K562 (cell line): ENCODE data around the gene ZNF541. TPM values are rescaled to one million over a fixed set of nuclear protein-coding genes. Genes with fewer than 3 reads are reported as not detected.
A peak's percentile ranks its signal among the peaks of the same experiment; 100 is the strongest.

Source experiments
- CBX5 ChIP-seq: IDR thresholded peaks from 2 replicates; pipeline ENCODE4 v1.6.1; 2014; ENCODE audit warnings: low read depth, borderline replicate concordance
- CC2D1A ChIP-seq: fragments of 450-650 bp; IDR thresholded peaks from 2 replicates; pipeline ENCODE4 v1.6.1; 2017; ENCODE audit warnings: mild to moderate bottlenecking
- E2F1 ChIP-seq: sonication (generic); formaldehyde crosslinking; IDR thresholded peaks from 2 replicates; pipeline ENCODE4 v1.8.1; 2023; ENCODE audit warnings: mild to moderate bottlenecking, missing genetic modification reagents, moderate library complexity
- E2F6 ChIP-seq, 2 experiments: IDR thresholded peaks; 2 replicates each; pipeline ENCODE4 v1.6.1; 2011; ENCODE audit warnings: borderline replicate concordance in 1 of 2, control low read depth in 1 of 2, low read depth in 1 of 2, low read length in 1 of 2, mild to moderate bottlenecking in 1 of 2, mixed read lengths in 1 of 2, moderate library complexity in 1 of 2; ENCODE audit not compliant: insufficient read depth in 1 of 2, insufficient read length in 1 of 2, poor library complexity in 1 of 2, severe bottlenecking in 1 of 2; ENCODE audit errors: extremely low read depth in 1 of 2
- ETS1 ChIP-seq: conservative IDR thresholded peaks from 2 replicates; pipeline ENCODE4 v1.6.1; 2011; ENCODE audit warnings: low read depth, mild to moderate bottlenecking, low read length; ENCODE audit not compliant: control insufficient read depth
- FOXP4 ChIP-seq: sonication (generic); formaldehyde crosslinking; IDR thresholded peaks from 2 replicates; pipeline ENCODE4 v1.8.0; 2022; ENCODE audit warnings: mild to moderate bottlenecking, missing genetic modification reagents, borderline replicate concordance
- GTF2F1 ChIP-seq: IDR thresholded peaks from 2 replicates; pipeline ENCODE4 v1.6.1; 2011; ENCODE audit warnings: low read depth, low read length, improper control_type of control experiment
- JUND ChIP-seq, 2 experiments: IDR thresholded peaks; 2 replicates in 1 of 2; 3 replicates in 1 of 2; pipeline ENCODE4 v1.6.1; 2011; ENCODE audit warnings: borderline replicate concordance in 2 of 2, low read depth in 2 of 2, low read length in 2 of 2, improper control_type of control experiment in 1 of 2, missing biosample characterization in 1 of 2, missing genetic modification characterization in 1 of 2, missing genetic modification reagents in 1 of 2
- KAT7 ChIP-seq: sonication (generic); formaldehyde crosslinking; IDR thresholded peaks from 2 replicates; pipeline ENCODE4 v1.8.0; 2022; ENCODE audit warnings: missing genetic modification reagents, mild to moderate bottlenecking, borderline replicate concordance
- MAZ ChIP-seq, 2 experiments: fragments of 450-650 bp in 1 of 2; sonication (generic) in 1 of 2; formaldehyde crosslinking; IDR thresholded peaks in 1 of 2; conservative IDR thresholded peaks in 1 of 2; 2 replicates each; pipeline versions ENCODE4 v1.4.0 to v1.5.0; 2020; ENCODE audit warnings: mild to moderate bottlenecking in 1 of 2, missing genetic modification reagents in 1 of 2
- POLR2A ChIP-seq: fragments of 450-650 bp; conservative IDR thresholded peaks from 2 replicates; pipeline ENCODE4 v1.6.1; 2016
- SUPT5H ChIP-seq: fragments of 450-650 bp; IDR thresholded peaks from 2 replicates; pipeline ENCODE4 v1.6.1; 2016
- VEZF1 ChIP-seq: fragments of 200-800 bp; sonication (Bioruptor generic); IDR thresholded peaks from 2 replicates; pipeline ENCODE4 v1.6.1; 2017; ENCODE audit warnings: missing genetic modification characterization, missing compliant biosample characterization
- ZNF639 ChIP-seq, 2 experiments: fragments of 200-800 bp in 1 of 2; sonication (Bioruptor generic) in 1 of 2; sonication (generic) in 1 of 2; formaldehyde crosslinking in 1 of 2; IDR thresholded peaks in 1 of 2; conservative IDR thresholded peaks in 1 of 2; 2 replicates each; pipeline versions ENCODE4 v1.5.0 to v1.6.1; 2016 to 2020; ENCODE audit warnings: missing compliant biosample characterization in 1 of 2, missing genetic modification characterization in 1 of 2, missing genetic modification reagents in 1 of 2
- polyA plus RNA-seq, 8 experiments: library from polyadenylated mRNA; depleted of rRNA in 4 of 8; stranded (reverse) in 5 of 8; unstranded in 3 of 8; fragments of >200 nt; fragmentation: Nextera tagmentation in 2 of 8; fragmentation: Illumina TruSeq in 1 of 8; extraction: Ambion mirVana in 2 of 8; extraction: Trizol in 1 of 8; gene quantifications; 2 replicates each; pipeline versions ENCODE4 v1.2.1 to v1.2.3, GENCODE V29; 2011 to 2014; ENCODE audit warnings: inconsistent platforms in 1 of 8, missing spikeins in 1 of 8
- total RNA-seq, 7 experiments: library from RNA; depleted of rRNA in 6 of 7; stranded (reverse); fragments of >200 nt in 6 of 7; fragmentation: Illumina TruSeq in 2 of 7; extraction: Trizol in 2 of 7; gene quantifications; 2 replicates each; pipeline versions ENCODE4 v1.2.1 to v1.2.3, GENCODE V29; 2011 to 2021; ENCODE audit warnings: low replicate concordance in 1 of 7

The ZNF541 gene
- total and polyA plus RNA-seq, 9 of the 15 experiments (the other 6 are each of a cell fraction or from before 2014, with no cell fraction given), result 0.04 to 0.11 (median 0.05) TPM; not detected in 1

GRCh38 chr19:47600246-47601179, 27.6 kb upstream of the ZNF541 start (continued):
- TF ChIP-seq CC2D1A, result peak; percentile 100
- TF ChIP-seq GTF2F1, result 0 out of 2 replicates have a peak, but pooled peaks have one; percentile 31
- TF ChIP-seq FOXP4, result peak; percentile 72
- peak in 1 of 2 experiments; percentile 64; a peak in 2 of 4 replicates for TF ChIP-seq ZNF639 (CRISPR knock-in tag; conservative IDR thresholded peaks at IDR 0.05 in 1 of 2, IDR thresholded peaks at IDR 0.05 in 1 of 2)
- TF ChIP-seq KAT7 (CRISPR knock-in tag), result peak; percentile 86; the same call in 1 of the 2 replicates
- peak; percentile 84 for TF ChIP-seq VEZF1 (CRISPR knock-in tag)
- 0 out of 2 replicates have a peak, but pooled peaks have one; percentile 51 for TF ChIP-seq CBX5
- peak; percentile 2; the same call in 1 of the 2 replicates for TF ChIP-seq JUND (IDR thresholded peaks at IDR 0.05; ENCODE audit: borderline replicate concordance, low read depth, low read length)
- TF ChIP-seq JUND (tag; IDR thresholded peaks at IDR 0.05; ENCODE audit: borderline replicate concordance, low read depth, low read length), result peak; percentile 50; the same call in 1 of the 3 replicates
- TF ChIP-seq MAZ (CRISPR knock-in tag; conservative IDR thresholded peaks at IDR 0.05 in 1 of 2, IDR thresholded peaks at IDR 0.05 in 1 of 2), result peak; percentile 80 to 83; a peak in 3 of 4 replicates
- peak; percentile 98 for TF ChIP-seq ETS1
- peak; percentile 79 for TF ChIP-seq E2F1 (CRISPR knock-in tag)
- TF ChIP-seq POLR2A, result peak; percentile 86
- TF ChIP-seq SUPT5H, result peak; percentile 81
- TF ChIP-seq E2F6 (IDR thresholded peaks at IDR 0.05; ENCODE audit: borderline replicate concordance in 1 of 2, extremely low read depth in 1 of 2, insufficient read depth in 1 of 2, insufficient read length in 1 of 2, low read depth in 1 of 2, low read length in 1 of 2, poor library complexity in 1 of 2, severe bottlenecking in 1 of 2), result peak; percentile 29 to 66
